HepG2 (cell line): Measurements from ENCODE around the gene RPF1. TPM values are rescaled to one million over a fixed set of nuclear protein-coding genes. Genes with fewer than 3 reads are reported as not detected.

Experiments
- CEBPZ ChIP-seq: IDR thresholded peaks from 2 replicates; pipeline ENCODE4 v1.6.1; 2012; ENCODE audit warnings: low read length, improper control_type of control experiment
- CREB1 ChIP-seq, 2 experiments: fragments of 450-650 bp in 1 of 2; IDR thresholded peaks; 2 replicates each; pipeline ENCODE4 v1.6.1; 2016 to 2017; ENCODE audit warnings: control low read depth in 1 of 2, mild to moderate bottlenecking in 1 of 2, missing compliant biosample characterization in 1 of 2, missing genetic modification characterization in 1 of 2
- FOXO4 ChIP-seq: sonication (generic); formaldehyde crosslinking; conservative IDR thresholded peaks from 2 replicates; pipeline ENCODE4 v1.8.1; 2023; ENCODE audit warnings: missing genetic modification reagents
- HMG20A ChIP-seq: IDR thresholded peaks from 2 replicates; pipeline ENCODE4 v1.6.1; 2016; ENCODE audit warnings: borderline replicate concordance
- ISL2 ChIP-seq: sonication (generic); formaldehyde crosslinking; IDR thresholded peaks from 2 replicates; pipeline ENCODE4 v1.5.0; 2020; ENCODE audit warnings: missing genetic modification reagents
- JUN ChIP-seq: sonication (generic); formaldehyde crosslinking; IDR thresholded peaks from 2 replicates; pipeline ENCODE4 v1.4.0; 2020; ENCODE audit warnings: mild to moderate bottlenecking, missing genetic modification reagents
- KDM5B ChIP-seq: sonication (generic); formaldehyde crosslinking; IDR thresholded peaks from 2 replicates; pipeline ENCODE4 v1.4.0; 2020; ENCODE audit warnings: missing genetic modification reagents, mild to moderate bottlenecking, borderline replicate concordance
- KLF15 ChIP-seq: sonication (generic); formaldehyde crosslinking; IDR thresholded peaks from 2 replicates; pipeline ENCODE4 v1.8.1; 2023; ENCODE audit warnings: borderline replicate concordance, mild to moderate bottlenecking, inconsistent platforms, missing genetic modification reagents, mixed read lengths
- KLF16 ChIP-seq, 2 experiments: sonication (generic) in 1 of 2; formaldehyde crosslinking in 1 of 2; IDR thresholded peaks; 2 replicates each; pipeline versions ENCODE4 v1.6.1 to v1.8.0; 2016 to 2023; ENCODE audit warnings: missing genetic modification reagents in 2 of 2, missing compliant biosample characterization in 1 of 2
- MXD1 ChIP-seq: sonication (generic); formaldehyde crosslinking; IDR thresholded peaks from 2 replicates; pipeline ENCODE4 v1.4.0; 2020; ENCODE audit warnings: mild to moderate bottlenecking, missing genetic modification reagents
- NFIB ChIP-seq: sonication (generic); formaldehyde crosslinking; IDR thresholded peaks from 2 replicates; pipeline ENCODE4 v1.9.0; 2021; ENCODE audit warnings: missing genetic modification reagents, mild to moderate bottlenecking, borderline replicate concordance
- PHB2 ChIP-seq: fragments of 450-650 bp; IDR thresholded peaks from 2 replicates; pipeline ENCODE4 v1.6.1; 2018; ENCODE audit not compliant: partially characterized antibody
- SNAPC2 ChIP-seq: sonication (generic); formaldehyde crosslinking; IDR thresholded peaks from 2 replicates; pipeline ENCODE4 v1.8.1; 2022; ENCODE audit warnings: mild to moderate bottlenecking, missing genetic modification reagents
- TP53 ChIP-seq: sonication (generic); formaldehyde crosslinking; conservative IDR thresholded peaks from 2 replicates; pipeline ENCODE4 v1.4.0; 2020; ENCODE audit warnings: missing genetic modification reagents
- ZBTB44 ChIP-seq: sonication (generic); formaldehyde crosslinking; IDR thresholded peaks from 2 replicates; pipeline ENCODE4 v1.4.0; 2020; ENCODE audit warnings: missing genetic modification reagents
- ZFY ChIP-seq: sonication (generic); formaldehyde crosslinking; IDR thresholded peaks from 2 replicates; pipeline ENCODE4 v1.4.0; 2020; ENCODE audit warnings: missing genetic modification reagents
- ZMAT3 ChIP-seq: sonication (generic); formaldehyde crosslinking; conservative IDR thresholded peaks from 2 replicates; pipeline ENCODE4 v1.7.0; 2021; ENCODE audit warnings: missing genetic modification reagents
- ZNF678 ChIP-seq: sonication (generic); formaldehyde crosslinking; IDR thresholded peaks from 2 replicates; pipeline ENCODE4 v1.4.0; 2020; ENCODE audit warnings: mild to moderate bottlenecking, missing genetic modification reagents
- ZNF746 ChIP-seq: sonication (generic); formaldehyde crosslinking; IDR thresholded peaks from 2 replicates; pipeline ENCODE4 v1.8.0; 2022; ENCODE audit warnings: mild to moderate bottlenecking, missing genetic modification reagents
- ZNF770 ChIP-seq: sonication (generic); formaldehyde crosslinking; IDR thresholded peaks from 2 replicates; pipeline ENCODE4 v1.5.0; 2020; ENCODE audit warnings: mild to moderate bottlenecking, missing genetic modification reagents
- polyA plus RNA-seq, 8 experiments: library from polyadenylated mRNA; depleted of rRNA in 3 of 8; stranded (reverse) in 7 of 8; unstranded in 1 of 8; fragments of >200 nt; fragmentation: Illumina TruSeq in 4 of 8; extraction: Trizol in 4 of 8; gene quantifications; 2 replicates each; pipeline versions ENCODE4 v1.2.1 to v1.2.3, GENCODE V29; 2011 to 2016; ENCODE audit warnings: low read depth in 4 of 8, missing spikeins in 1 of 8, mixed read lengths in 1 of 8; ENCODE audit not compliant: insufficient read depth in 1 of 8
- total RNA-seq, 5 experiments: library from RNA; depleted of rRNA; stranded (reverse); fragments of >200 nt; fragmentation: Illumina TruSeq; extraction: Trizol; gene quantifications; 2 replicates each; pipeline ENCODE4 v1.2.3, GENCODE V29; 2016; ENCODE audit warnings: low read depth in 1 of 5

RPF1 gene
- total and polyA plus RNA-seq, 2 of the 13 experiments (the other 11 are each of a cell fraction or from before 2014, with no cell fraction given): 23.0 to 39.0 TPM

GRCh38 chr1:84504580-84505492 is 25.8 kb downstream of the RPF1 start (continued):
- TF ChIP-seq ZNF746 (CRISPR knock-in tag): no peak
- no peak for TF ChIP-seq ZBTB44 (CRISPR knock-in tag)
- no peak for TF ChIP-seq JUN (CRISPR knock-in tag)
- TF ChIP-seq HMG20A (CRISPR knock-in tag): peak; percentile 58; the same call in 1 of the 2 replicates
- TF ChIP-seq CEBPZ: no peak
- peak in 1 of 2 experiments; percentile 75; a peak in 2 of 4 replicates for TF ChIP-seq KLF16 (CRISPR knock-in tag; IDR thresholded peaks at IDR 0.05)
- no peak for TF ChIP-seq SNAPC2 (CRISPR knock-in tag)
- no peak for TF ChIP-seq ZFY (CRISPR knock-in tag)
- TF ChIP-seq KDM5B: no peak
- no peak for TF ChIP-seq MXD1
- 0 out of 2 replicates have a peak, but pooled peaks have one; percentile 53 for TF ChIP-seq ISL2 (CRISPR knock-in tag)
- no peak for TF ChIP-seq TP53 (CRISPR knock-in tag)
- TF ChIP-seq ZNF678 (CRISPR knock-in tag): no peak
- TF ChIP-seq NFIB (CRISPR knock-in tag): no peak
- no peak for TF ChIP-seq KLF15
- no peak for TF ChIP-seq FOXO4
- TF ChIP-seq ZMAT3 (CRISPR knock-in tag): no peak
- no peak for TF ChIP-seq CREB1 (IDR thresholded peaks at IDR 0.05)
- TF ChIP-seq CREB1 (CRISPR knock-in tag; IDR thresholded peaks at IDR 0.05): peak; percentile 83
- TF ChIP-seq ZNF770 (CRISPR knock-in tag): no peak
- no peak for TF ChIP-seq PHB2
